Myometrial cell (primary cell): ENCODE measurements around the gene ARHGAP20. TPM values are rescaled to one million over a fixed set of nuclear protein-coding genes. Genes with fewer than 3 reads are reported as not detected.

Experiments used
- total RNA-seq: library from RNA; depleted of rRNA; stranded (reverse); fragments of >200 nt; gene quantifications from 2 replicates; pipeline ENCODE4 v1.2.3, GENCODE V29; 2015

ARHGAP20 gene, protein sequence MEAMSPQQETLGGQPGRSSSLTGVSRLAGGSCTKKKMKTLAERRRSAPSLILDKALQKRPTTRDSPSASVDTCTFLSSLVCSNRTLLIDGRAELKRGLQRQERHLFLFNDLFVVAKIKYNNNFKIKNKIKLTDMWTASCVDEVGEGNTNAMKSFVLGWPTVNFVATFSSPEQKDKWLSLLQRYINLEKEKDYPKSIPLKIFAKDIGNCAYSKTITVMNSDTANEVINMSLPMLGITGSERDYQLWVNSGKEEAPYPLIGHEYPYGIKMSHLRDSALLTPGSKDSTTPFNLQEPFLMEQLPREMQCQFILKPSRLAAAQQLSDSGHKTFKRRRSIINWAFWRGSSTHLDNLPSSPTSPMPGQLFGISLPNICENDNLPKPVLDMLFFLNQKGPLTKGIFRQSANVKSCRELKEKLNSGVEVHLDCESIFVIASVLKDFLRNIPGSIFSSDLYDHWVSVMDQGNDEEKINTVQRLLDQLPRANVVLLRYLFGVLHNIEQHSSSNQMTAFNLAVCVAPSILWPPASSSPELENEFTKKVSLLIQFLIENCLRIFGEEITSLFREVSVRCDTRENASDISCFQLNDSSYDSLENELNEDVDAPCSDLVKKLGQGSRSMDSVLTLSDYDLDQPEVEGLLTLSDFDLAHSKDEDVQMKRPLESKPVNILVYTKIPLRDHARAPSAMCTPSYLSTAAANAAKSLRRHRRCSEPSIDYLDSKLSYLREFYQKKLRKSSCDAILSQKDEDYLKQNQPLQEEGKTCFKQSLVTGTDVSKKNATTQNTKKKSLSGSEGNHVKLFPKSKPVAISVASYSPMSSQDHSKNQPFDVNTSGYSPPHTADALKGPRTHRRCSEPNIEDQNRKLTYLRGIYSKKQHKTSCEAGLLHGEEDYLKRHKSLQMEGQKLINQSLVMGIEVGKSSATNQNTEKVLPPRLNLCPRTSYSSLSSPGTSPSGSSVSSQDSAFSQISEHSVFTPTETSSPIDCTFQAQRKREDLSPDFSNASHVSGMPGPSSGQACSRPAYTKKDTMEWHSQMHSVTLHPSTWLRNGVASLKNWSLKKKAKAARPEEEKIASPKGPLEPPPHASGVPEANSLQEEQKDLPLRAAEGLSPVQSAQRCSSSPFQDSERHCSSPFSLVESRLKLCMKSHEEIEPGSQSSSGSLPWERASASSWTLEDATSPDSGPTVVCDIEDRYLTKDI
- total RNA-seq: 1.2 and 2.3 TPM in 2 replicates

DNA sequence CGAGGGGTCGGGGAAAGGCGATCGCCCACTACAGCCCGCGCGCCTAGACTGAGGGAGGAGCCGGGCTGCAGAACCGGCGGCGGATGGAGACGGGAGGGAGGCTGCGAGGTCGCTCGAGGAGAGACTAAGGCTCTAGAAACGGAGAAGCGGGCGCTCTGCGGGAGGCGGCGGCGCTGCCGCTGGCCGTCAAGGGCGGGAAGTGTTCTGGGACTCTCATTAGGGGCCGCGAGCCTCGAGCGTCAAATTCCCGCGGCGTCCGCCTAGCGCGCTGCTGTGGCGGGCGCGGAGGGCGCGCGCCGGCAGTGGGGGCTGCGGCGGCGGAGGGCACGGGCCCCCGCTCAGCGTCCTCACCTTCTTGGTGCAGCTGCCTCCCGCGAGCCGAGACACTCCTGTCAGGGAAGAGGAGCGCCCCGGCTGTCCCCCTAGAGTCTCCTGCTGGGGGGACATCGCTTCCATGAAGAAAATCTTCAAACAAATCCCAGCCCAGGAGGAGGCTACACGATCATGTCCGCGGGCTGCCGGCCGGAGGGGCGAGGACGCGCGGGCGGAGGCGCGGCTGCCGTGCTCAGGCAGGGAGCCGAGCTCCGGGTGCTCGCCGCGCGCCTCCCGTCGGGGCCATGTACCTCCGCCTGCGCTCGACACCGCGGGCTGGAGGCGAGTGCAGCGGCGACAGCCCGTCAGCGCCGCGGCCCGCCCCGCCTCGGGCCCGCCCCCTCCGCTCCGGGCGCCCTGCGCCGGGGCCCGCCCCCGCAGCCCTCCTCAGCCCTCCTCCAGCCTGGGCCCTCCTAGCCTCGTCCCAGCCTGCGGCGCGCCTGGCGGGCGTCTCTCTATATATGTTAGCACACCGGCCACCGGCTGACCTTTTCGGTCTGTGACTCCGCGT, at the start of gene ARHGAP20:
Gene ARHGAP20, minus strand, starts transcription at position 662 of the 883 bp plus-strand sequence. Its CDS starts 206 bp downstream, at position 456.

